Mesothelial cell of epicardium (in vitro differentiated cells): ENCODE measurements around the gene FBXL12. TPM values are rescaled to one million over a fixed set of nuclear protein-coding genes. Genes with fewer than 3 reads are reported as not detected.

ENCODE experiments used
- DNase-seq, 2 experiments: peaks; one replicate each; pipeline ENCODE4 v3.0.0; 2021; ENCODE audit warnings: low spot score in 2 of 2; ENCODE audit not compliant: unreplicated experiment in 2 of 2
- H3K27ac Mint-ChIP-seq: 2 replicates; pipeline ENCODE4 v1.8.0; 2021; ENCODE audit warnings: mixed read lengths
- H3K27me3 Mint-ChIP-seq: 2 replicates; pipeline ENCODE4 v1.8.0; 2021; ENCODE audit warnings: low read depth, mixed read lengths
- H3K36me3 Mint-ChIP-seq: 2 replicates; pipeline ENCODE4 v1.8.0; 2021; ENCODE audit warnings: mixed read lengths
- H3K4me1 Mint-ChIP-seq: 2 replicates; pipeline ENCODE4 v1.8.0; 2021; ENCODE audit warnings: mixed read lengths
- H3K4me3 Mint-ChIP-seq: 2 replicates; pipeline ENCODE4 v1.8.0; 2021; ENCODE audit warnings: mild to moderate bottlenecking, moderate library complexity, mixed read lengths
- H3K9me3 Mint-ChIP-seq: 2 replicates; pipeline ENCODE4 v1.8.0; 2021; ENCODE audit warnings: mixed read lengths
- total RNA-seq: library from RNA; stranded (reverse); gene quantifications from 3 replicates; pipeline ENCODE4 v1.2.1, GENCODE V29; 2021
- TF ChIP-seq, protein P1 (sequence below): fragments of 200-600 bp; sonication (generic); IDR thresholded peaks from one replicate; pipeline ENCODE4 v1.5.0; 2021; ENCODE audit warnings: antibody characterized with exemption; ENCODE audit not compliant: unreplicated experiment

Gene FBXL12
- total RNA-seq, 1 donor from 2014 or later, result 43.8 TPM

DNA sequence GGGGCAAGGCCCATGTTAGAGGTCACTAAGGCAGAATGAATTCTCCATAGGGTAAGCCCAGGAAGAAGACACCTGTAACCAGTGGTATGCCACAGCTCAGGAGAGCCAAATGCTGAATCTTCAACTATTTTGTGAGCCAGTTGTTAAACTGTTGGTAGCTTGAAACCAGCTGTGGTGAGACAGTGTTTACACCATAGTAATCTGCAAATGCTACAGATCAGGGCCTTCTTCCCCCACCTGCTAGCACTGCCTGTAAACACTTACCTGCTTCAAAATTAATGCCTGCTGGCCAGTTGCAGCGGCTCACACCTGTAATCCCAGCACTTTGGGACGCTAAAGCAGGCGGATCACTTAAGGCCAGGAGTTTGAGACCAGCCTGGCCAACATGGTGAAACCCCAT, 12.1 kb downstream of the FBXL12 start:
- H3K27ac Mint-ChIP-seq, result no peak overlapping the region
- H3K36me3 Mint-ChIP-seq, result peaks cover 15% of the 10 kb centered on the region
- no peaks in the 10 kb centered on the region for H3K27me3 Mint-ChIP-seq
- H3K4me3 Mint-ChIP-seq, result no peak overlapping the region
- H3K9me3 Mint-ChIP-seq, result no peaks in the 10 kb centered on the region
- TF ChIP-seq, protein P1, sequence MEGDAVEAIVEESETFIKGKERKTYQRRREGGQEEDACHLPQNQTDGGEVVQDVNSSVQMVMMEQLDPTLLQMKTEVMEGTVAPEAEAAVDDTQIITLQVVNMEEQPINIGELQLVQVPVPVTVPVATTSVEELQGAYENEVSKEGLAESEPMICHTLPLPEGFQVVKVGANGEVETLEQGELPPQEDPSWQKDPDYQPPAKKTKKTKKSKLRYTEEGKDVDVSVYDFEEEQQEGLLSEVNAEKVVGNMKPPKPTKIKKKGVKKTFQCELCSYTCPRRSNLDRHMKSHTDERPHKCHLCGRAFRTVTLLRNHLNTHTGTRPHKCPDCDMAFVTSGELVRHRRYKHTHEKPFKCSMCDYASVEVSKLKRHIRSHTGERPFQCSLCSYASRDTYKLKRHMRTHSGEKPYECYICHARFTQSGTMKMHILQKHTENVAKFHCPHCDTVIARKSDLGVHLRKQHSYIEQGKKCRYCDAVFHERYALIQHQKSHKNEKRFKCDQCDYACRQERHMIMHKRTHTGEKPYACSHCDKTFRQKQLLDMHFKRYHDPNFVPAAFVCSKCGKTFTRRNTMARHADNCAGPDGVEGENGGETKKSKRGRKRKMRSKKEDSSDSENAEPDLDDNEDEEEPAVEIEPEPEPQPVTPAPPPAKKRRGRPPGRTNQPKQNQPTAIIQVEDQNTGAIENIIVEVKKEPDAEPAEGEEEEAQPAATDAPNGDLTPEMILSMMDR, result no peak
- no peak for DNase-seq
- no peaks in the 10 kb centered on the region for H3K4me1 Mint-ChIP-seq

DNA sequence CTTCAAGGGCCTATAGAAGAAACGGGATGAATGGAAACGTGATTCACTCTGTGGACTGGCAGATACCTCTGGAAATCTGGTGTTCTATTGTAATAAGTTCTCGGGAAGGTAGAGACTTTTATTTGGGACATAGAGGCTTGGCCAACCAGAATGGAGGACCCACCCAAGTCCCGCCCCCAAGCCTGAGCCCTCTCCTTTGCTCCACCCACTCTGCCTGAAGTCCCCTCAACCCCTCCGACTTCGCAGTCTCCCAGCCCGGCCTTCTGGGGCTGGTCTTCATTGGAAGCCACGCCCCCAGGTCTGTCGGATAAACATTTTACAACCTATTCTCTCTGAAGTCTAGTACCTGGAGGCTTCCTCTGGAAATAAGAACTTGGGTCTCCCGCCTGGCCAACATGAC, 16.9 kb downstream of the FBXL12 start:
- Mint-ChIP-seq H3K4me1 (peaks cover 3% of the 10 kb centered on the region), H3K27ac (no peak overlapping the region), H3K9me3 (no peaks in the 10 kb centered on the region), H3K27me3 (no peaks in the 10 kb centered on the region), H3K36me3 (peaks cover 7% of the 10 kb centered on the region), H3K4me3 (no peak overlapping the region)
- TF ChIP-seq, protein P1, result no peak
- DNase-seq, result no peak

DNA sequence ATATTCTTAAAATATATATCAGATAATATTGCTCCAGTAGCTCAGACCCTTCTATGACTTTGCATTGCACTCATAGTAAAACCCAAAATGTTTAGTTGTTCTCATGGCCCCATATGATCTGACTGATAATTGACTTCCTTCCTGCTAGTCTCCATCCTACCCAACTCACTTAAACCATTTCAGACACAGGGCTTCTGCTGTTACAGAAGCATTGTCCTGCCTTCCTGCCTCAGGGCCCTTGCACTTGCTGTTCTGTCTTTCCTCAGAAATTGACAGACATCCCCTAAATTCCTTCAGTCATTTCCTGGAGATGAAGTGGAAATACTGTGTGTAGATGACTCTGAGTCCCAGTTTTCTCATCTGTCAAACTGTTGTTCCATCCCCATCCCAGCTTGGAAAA, 19.7 kb downstream of the FBXL12 start:
- TF ChIP-seq, protein P1, result no peak
- Mint-ChIP-seq H3K4me1 (peaks cover 4% of the 10 kb centered on the region), H3K27me3 (no peaks in the 10 kb centered on the region), H3K27ac (no peak overlapping the region), H3K4me3 (no peak overlapping the region), H3K36me3 (peaks cover 6% of the 10 kb centered on the region), H3K9me3 (no peaks in the 10 kb centered on the region)
- no peak for DNase-seq

DNA sequence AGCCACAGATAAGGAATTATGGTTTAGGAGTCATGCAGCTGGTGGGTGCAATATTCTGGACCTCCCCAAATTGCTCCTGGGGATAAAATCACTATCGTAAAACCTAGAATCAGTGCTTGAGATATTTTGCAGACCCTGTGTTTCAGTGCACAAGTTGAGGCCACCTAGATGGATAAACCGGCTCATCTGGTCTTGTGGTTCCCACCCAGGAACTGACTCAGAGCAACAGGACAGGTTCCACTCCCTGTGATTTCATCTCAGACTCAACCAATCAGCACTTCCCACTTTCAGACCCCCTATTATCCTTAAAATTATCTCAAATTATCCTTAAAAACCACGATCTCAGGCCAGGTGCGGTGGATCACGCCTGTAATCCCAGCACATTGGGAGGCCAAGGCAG, 21.0 kb downstream of the FBXL12 start:
- no peaks in the 10 kb centered on the region for H3K9me3 Mint-ChIP-seq
- TF ChIP-seq, protein P1, result no peak
- peak overlapping the region; percentile 30 for H3K27ac Mint-ChIP-seq
- H3K4me3 Mint-ChIP-seq, result no peak overlapping the region
- no peak for DNase-seq
- no peaks in the 10 kb centered on the region for H3K36me3 Mint-ChIP-seq
- H3K4me1 Mint-ChIP-seq, result peaks cover 4% of the 10 kb centered on the region
- H3K27me3 Mint-ChIP-seq, result no peaks in the 10 kb centered on the region

DNA sequence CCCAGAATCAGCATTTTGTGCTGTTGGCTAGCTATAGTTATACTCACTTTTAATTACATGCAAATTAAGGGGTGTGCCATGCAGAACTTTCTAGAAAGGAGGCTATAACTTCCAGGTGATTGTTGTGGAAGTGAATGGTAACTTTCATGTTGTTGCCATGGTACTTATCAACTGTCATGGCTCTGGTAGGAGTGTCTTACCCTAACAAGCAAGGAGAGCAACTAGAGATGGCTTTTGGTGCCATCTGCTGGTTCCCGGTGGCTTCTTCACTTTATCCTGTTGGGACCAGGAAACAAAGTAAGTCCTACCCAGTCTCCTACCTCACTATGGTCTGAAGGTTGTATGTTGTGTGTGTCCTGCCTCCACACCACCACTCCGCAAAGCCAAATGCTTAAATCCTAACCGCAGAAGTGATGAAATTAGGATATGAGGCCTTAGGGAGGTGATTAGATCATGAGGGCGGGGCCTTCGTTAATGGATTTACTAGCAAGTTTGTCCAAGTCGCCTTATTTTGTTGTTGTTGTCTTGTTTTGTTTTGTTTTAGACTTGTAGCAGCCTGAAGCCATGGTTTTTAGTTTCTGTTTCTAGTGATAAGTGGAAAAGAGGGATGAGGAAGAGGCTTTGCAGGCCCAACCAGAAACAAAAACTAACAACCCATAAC, 22.6 kb downstream of the FBXL12 start:
- Mint-ChIP-seq H3K9me3 (no peaks in the 10 kb centered on the region), H3K4me3 (no peak overlapping the region)
- peak; percentile 53 to 76 for DNase-seq

More for the DNA sequence above, 22.6 kb downstream of the FBXL12 start:
- Mint-ChIP-seq H3K4me1 (peaks cover 8% of the 10 kb centered on the region), H3K36me3 (no peaks in the 10 kb centered on the region), H3K27me3 (no peaks in the 10 kb centered on the region), H3K27ac (peak overlapping the region; percentile 86)
- TF ChIP-seq, protein P1, result peak; percentile 33
